ENCODE measurements around the gene CCDC81.

The CCDC81 gene

GRCh38 chr11:86469491-86470388, 95.1 kb downstream of the CCDC81 start:
- no peak for DNase-seq

Data from activated CD4-positive, alpha-beta T cell treated with anti-CD3 and anti-CD28 coated beads for 48 hours (primary cell).